H1 (cell line): Measurements from ENCODE around the gene TGFBR2. TPM values are rescaled to one million over a fixed set of nuclear protein-coding genes. Genes with fewer than 3 reads are reported as not detected.

Source experiments
- CTCF ChIP-seq, 3 experiments: IDR thresholded peaks; 1 replicate in 2 of 3; 2 replicates in 1 of 3; pipeline versions ENCODE4 v1.5.1 to v1.6.1; 2011; ENCODE audit warnings: low read length in 3 of 3, mild to moderate bottlenecking in 3 of 3, inconsistent platforms in 2 of 3, low read depth in 1 of 3, moderate library complexity in 1 of 3; ENCODE audit not compliant: insufficient read depth in 1 of 3; ENCODE audit errors: control extremely low read depth in 1 of 3
- SP4 ChIP-seq: IDR thresholded peaks from 2 replicates; pipeline ENCODE4 v1.6.1; 2012; ENCODE audit warnings: low read length, inconsistent platforms
- SUZ12 ChIP-seq: fragments of 200-600 bp; sonication (generic); IDR thresholded peaks from 2 replicates; pipeline ENCODE4 v1.6.1; 2012; ENCODE audit warnings: mild to moderate bottlenecking, inconsistent platforms, low read length, moderate library complexity, mixed read lengths
- TBP ChIP-seq: IDR thresholded peaks from 2 replicates; pipeline ENCODE4 v1.6.1; 2011; ENCODE audit warnings: low read depth, low read length, improper control_type of control experiment
- polyA plus RNA-seq, 7 experiments: library from polyadenylated mRNA; depleted of rRNA in 3 of 7; stranded (reverse) in 5 of 7; unstranded in 2 of 7; fragments of >200 nt in 5 of 7; fragments of 200-250 nt in 2 of 7; gene quantifications; 1 replicate in 5 of 7; 2 replicates in 1 of 7; 4 replicates in 1 of 7; pipeline versions ENCODE4 v1.2.1 to v1.2.3, GENCODE V29; 2011 to 2013; ENCODE audit warnings: missing spikeins in 2 of 7, mixed read lengths in 2 of 7
- total RNA-seq: library from RNA; stranded (reverse); fragmentation: NEBNext Ultra II Directional; extraction: Animal tissue kit (Norgen Biotek cat#: 25700); gene quantifications from 2 replicates; pipeline ENCODE4 v1.2.1, GENCODE V29; 2021

The TGFBR2 gene
- total and polyA plus RNA-seq, 2 of the 8 experiments (the other 6 are each of a cell fraction or from before 2014, with no cell fraction given) = 4.2 to 7.4 TPM

- TF ChIP-seq CTCF (IDR thresholded peaks at IDR 0.05; ENCODE audit: control extremely low read depth in 1 of 3, insufficient read depth in 1 of 3, low read depth in 1 of 3, low read length in 3 of 3) = no peak
- TF ChIP-seq SUZ12 = no peak
- TF ChIP-seq TBP = no peak
- no peak for TF ChIP-seq SP4
Measured at GRCh38 chr3:30626443-30627180, 20.2 kb downstream of the TGFBR2 start (continued).
